T-helper 22 cell (primary cell): ENCODE results near the gene HDDC2.

Source experiments
- DNase-seq: peaks from one replicate; pipeline ENCODE4 v3.0.0-alpha.2; 2020; ENCODE audit warnings: low read depth

HDDC2 gene

DNA sequence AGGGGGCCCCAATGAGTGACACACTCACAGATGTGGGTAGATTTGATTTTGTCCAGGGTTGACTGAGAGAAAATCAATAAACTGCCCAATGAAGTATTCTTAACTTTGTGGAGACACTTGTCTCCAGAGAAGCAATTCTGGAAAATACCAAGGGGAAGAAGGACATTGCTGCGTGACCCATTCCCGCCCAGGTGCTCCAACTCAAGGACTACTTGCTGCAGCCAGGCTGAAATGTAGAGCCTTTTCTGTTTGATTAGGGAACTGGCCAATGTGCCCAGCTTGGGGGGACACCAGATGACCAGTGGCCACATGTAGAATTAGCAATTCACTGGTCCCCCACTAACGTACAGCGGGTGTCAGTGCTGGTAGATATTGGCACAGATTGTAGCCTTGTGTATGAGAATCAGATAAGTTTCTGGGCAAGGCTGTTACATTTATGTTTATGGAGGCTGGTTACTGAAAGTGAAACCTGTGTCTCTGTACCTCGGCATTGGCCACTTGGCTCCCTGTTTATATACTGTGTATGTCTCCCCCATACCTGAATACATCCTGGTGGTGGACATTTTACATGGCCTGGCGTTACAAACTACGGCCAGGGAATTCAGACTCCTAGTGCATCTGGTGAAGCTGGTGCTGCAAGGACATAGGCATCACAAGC, 32.3 kb downstream of the HDDC2 start:
- DNase-seq: no peak

DNA sequence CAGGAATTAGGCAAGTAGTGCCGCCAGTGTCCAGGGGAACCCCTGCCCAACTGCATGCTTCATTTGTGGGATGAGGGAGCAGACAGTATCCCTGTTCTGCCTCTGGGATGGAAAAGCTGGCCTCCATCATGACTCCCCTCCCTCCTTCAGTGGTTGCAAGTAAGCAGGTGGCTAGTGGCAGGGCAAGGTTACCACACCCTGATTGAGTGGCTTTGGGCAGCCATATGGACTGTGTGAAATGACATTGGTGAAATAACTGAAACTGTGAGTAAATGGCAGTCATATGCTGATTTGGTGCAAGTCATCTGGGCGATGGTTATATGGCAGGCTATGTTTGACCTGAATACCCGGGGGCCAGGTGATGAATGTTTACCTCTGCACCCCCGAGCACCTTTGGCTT, 33.0 kb downstream of the HDDC2 start:
- no peak for DNase-seq

DNA sequence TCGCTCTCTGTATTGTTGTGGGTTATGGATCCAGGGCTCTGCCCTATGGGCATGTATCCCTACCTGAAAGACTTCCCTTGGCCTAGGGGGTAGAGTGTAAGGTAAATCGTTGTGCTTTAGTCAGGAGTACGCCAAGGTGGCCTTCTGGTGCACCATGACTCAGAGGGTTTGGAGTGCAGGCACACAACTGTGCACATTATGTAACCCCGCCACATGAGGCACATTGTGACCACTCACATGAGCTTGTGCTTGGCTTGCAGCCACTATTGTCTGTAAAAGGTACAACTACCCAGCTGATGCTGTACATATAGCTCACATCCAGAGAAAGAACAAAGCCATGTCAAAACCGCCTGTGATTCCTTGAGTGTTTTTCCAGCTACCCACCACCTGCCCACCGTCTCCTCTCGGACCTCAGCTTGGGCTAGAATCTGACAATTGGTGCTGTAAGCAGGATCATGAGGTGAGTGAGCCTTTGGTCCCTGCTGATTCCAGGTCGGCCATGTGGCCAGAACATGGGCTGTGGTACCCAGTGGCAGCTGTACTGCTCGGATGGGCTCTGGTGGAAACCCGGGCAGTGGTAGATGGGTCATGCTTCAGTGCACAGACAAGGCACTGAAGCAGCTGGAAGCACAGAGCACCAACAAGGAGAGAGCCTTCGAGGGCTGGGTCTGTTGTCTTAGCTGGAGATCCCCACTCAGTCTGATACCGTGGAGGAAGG, 33.8 kb downstream of the HDDC2 start:
- no peak for DNase-seq

DNA sequence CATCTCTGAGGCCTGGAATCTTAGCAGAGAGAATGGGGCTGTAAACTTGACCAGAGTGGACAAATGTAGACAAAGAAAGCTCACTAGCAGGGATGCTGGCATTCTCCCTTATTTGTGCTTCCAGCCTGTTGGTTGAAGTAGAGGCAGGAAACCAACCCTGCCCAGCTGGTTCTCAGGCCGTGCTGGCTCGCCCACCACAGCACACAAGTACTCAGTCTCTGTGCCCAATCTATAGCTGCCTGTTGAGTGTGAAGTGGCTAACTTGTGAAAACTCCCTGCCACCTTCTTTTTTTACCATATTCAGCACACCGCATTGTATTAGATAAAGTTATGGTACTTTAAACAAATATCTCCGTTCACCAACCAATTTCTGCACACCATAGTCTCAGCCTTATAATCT, 37.3 kb downstream of the HDDC2 start:
- no peak for DNase-seq

DNA sequence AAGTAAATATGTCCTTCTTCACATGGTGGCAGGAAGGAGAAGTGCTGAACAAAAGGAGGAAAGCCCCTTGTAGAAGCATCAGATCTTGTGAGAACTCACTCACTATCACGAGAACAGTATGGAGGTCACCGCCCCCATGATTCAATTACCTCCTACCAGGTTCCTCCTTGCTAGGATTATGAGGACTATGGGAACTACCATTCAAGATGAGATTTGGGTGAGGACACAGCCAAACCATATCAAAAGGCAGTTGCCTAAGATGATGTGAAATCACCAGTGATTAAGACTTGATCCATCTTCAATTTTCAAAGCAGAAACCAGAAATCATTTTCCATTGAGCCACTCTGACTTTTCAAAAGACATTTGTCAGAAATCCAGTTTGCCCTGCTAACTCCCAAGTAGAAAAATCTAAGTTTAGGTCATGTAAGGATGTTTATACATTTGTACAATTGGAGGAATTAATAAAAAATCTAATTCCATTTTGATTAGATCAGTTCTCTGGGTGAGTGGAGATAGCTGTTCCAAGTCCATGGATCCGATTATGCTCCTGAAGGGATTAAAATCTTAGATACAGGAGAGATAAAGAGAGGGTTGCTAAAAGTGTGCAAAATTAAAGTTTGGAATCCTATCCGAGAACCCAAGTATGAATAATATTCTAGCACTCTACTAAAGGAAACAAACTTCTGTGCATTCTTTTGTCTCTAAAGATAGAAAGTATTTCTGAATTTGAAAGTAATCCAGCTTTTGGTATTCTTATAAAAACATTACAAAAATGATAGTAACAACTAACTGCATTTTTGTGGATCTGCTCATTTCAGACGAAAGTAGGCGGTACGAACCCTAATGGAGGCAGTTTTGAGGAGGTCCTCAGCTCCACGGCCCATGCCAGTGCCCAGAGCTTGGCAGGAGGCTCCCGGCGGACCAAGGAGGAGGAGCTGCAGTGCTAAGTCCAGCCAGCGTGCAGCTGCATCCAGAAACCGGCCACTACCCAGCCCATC, 39.5 kb downstream of the HDDC2 start:
- no peak for DNase-seq

DNA sequence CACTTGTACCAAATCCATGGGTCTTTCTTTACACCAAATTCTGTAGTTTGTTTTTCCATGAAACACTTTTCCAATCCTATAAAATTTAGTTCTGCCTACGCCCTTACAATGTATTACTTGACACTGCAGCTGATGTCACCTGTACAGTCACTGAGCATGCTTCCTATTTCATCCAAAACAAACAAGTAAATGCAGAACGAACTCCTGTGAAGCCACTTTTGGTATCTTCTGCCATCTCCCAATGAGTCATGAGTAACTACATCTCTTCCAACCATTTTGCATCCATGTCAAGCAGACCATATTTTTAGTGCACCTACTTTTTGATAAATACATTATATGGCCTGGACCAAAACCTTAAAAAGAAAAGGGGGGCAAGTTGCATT, 42.4 kb downstream of the HDDC2 start:
- DNase-seq: no peak

DNA sequence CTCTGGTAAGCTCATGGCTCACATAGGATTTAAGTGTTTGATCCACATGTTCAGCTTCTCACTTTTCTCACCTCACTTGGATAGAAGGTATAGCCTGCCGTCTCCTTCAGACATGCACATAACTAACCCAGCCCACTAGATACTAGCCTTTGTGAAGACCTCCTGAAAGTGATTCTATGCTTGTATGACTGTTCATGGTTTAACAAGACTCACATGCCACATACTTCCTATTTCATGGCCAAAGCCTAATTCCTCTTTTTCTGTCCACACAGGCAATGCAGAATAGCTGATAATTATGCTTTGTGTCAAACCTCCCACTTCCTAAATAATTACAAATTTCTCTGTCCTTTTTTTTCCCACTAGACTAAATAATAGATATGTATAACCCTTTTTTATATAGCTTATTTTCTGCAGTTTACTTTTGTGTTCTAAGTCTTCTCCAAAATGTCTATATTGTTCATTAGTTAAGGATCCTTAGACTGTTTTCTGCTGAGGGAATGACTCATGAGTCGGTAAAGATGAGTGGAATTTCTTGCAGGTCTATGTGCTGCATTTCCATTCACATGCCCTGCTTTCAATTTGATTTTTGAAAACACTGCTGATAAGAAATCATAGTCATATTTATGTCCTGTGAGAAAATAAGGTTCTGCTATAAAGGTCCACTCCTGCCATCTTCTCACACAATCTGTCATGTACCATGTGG, 43.0 kb downstream of the HDDC2 start:
- no peak for DNase-seq

DNA sequence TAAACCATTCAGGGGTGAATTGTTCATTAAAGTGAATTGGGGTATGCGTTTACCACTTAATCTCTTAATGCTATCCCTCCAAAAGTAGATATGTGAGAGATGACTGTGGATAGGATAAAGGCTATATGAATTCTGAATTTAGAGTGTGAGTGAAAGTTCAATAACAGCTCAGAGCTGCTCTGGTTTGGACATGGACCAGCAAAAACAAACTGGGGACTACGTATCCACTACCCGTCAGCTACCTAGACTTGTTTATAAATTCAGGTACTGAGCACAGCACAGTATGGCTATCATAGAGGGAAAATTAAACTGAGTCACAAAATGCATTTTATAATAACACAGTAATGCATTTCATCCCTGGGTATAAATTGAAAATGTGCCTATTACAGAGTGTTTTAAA, 44.4 kb downstream of the HDDC2 start:
- no peak for DNase-seq

DNA sequence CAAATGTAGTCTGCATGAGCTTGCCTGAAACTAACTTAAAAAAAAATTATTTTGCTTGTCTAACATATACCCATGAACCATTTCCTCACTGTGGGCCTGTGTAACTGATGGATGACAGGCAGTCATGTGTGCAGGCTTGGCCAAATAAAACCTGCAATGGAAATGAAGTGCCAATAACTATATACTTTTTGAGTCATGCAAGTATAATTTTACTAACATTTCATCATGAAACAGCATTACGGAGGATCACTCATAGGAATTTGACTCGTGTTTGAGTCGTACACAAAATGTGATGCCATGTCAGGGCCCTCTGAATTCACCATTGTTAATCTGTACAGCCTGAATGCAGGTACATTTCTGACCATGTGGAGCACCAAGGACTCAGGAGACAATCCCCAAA, 46.6 kb downstream of the HDDC2 start:
- DNase-seq: no peak

DNA sequence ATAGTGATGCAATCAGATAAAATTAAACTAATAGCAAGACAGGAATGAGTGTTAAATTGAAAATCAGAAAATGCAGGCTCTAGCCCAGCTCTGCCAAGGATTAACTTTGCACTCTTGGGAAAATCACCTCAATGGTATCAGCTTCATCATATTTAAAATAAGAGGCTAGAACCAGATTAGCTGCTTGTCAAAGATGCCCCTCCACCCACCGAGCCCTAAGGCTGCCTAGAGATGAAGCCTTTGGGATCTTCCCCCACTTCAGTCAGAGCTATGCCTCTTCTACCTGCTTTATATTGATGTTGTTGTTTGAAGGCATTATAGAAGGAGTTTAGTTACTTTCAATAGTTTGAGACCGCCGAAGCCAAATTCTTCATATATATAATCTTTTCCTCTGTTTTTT, 47.4 kb downstream of the HDDC2 start:
- no peak for DNase-seq

DNA sequence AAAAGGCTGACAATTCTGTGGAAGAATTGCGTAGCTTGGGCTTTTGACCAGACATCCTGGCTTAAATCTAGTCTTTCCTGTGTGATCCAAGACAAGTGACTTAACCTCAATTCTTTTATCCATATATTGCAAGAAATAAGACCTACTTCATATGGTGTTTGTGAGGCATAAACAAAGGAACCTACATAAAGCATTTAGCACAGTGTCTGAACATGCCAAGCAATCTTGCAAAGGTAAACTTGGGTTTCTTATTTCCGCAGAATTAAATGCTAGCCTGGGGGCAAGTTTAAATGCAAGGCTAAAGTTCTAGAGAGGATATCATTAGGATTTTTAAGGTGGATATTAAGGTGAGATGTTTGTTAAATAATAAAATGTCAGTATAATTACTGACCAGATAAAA, 47.9 kb downstream of the HDDC2 start:
- no peak for DNase-seq

DNA sequence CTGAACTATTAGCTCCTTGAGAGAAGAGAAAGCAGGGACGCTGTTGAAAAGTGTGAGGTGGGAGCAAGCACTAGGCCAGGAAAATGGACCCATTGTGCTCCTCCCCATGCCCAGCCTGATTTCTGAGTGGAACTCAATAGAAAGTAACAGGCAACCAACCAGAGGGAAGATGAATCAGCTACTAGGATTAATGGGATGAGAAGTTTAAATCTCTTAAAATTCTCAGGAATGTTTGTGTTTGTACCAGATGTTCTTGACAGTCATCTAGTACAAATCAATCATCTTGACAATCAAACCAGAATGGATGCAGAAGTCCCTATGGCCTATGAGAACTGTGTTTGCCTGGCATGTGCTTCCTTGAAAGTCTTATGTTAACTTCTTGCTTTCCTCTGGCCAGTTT, 48.9 kb downstream of the HDDC2 start:
- DNase-seq: no peak

DNA sequence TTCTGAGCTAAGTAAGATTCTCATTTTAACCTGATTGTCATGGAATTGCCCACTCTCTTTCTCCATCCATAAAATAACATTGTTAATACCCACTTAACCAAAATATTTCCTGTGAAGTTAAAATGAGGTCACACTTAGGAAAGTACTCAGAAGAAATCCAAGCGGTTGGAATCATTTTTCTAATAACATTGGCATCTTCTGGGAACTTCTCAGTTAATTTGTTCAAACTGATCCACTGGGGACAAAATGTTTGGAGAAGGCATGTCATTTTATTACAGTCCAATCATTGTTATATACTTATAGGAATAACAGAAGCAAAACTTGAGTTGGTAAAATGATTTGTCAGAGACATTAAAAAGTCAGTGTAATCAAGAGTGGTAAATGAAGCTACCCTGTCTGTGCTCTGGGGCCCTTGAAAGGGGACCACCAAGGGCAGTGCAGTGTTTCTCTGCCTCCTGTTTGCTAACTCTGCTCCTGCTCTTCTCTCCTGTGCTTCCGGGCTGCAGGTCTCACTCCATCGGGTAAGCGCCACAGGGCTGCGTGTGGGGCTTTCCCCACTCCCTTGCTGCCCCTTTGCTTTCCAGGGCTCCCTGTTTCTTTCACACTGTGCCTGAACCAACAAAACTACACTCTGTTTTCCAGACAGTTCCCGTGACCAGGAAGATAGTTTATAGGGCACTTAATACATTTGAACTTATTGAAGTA, 50.1 kb downstream of the HDDC2 start:
- DNase-seq: no peak

DNA sequence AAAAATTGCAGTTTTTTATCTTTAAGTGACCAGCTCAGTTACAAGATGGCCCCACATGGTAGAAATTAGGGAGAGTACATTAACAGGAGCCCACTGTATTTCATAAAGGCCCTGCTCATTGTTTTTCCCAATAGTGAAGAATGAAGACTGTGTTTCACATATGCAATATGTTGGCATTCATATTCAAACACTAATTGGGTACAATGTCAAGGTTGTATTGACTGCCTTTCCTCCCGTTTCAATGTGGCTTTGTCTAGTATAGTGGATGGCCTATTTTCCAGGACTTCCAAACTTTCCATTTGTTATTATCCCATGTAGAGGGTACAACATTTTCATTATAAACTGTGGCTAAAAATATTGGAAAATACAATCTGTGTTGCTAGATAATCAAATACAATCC, 51.3 kb downstream of the HDDC2 start:
- no peak for DNase-seq

DNA sequence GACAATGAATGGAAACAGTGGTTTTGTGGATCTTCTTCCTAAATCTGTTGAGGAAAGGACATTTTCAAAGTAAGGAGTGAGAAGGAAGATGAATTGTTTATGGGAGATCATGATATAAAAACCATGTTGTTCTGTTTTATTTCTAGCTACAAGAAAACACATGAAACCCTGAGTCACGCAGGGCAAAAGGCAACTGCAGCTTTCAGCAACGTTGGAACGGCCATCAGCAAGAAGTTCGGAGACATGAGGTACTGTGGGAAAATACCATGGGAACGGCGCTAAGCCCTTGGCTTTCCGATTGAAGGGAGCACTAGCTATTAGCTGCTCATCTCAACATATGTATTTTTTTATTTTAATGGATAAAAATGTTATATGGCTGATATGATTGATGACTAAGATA, 53.6 kb downstream of the HDDC2 start:
- no peak for DNase-seq

DNA sequence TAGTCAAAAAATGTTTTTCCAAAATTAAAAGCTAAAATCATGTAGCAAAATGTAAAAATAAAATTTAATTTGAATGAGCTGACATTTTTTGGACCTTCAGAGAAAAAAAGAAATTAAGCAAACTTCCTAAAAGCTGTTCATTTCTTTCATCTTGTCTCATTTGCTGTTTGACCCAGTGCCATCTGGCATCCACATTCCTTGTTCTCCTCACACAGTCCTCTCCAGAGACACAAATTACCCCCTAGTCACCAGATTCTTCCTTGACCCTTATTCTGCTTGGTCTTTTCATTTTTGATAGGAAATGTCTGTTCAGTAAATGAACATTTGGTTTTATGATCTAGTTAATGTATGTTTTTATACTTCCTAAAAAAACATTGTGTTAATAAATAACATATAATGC, 55.2 kb downstream of the HDDC2 start:
- DNase-seq: no peak

DNA sequence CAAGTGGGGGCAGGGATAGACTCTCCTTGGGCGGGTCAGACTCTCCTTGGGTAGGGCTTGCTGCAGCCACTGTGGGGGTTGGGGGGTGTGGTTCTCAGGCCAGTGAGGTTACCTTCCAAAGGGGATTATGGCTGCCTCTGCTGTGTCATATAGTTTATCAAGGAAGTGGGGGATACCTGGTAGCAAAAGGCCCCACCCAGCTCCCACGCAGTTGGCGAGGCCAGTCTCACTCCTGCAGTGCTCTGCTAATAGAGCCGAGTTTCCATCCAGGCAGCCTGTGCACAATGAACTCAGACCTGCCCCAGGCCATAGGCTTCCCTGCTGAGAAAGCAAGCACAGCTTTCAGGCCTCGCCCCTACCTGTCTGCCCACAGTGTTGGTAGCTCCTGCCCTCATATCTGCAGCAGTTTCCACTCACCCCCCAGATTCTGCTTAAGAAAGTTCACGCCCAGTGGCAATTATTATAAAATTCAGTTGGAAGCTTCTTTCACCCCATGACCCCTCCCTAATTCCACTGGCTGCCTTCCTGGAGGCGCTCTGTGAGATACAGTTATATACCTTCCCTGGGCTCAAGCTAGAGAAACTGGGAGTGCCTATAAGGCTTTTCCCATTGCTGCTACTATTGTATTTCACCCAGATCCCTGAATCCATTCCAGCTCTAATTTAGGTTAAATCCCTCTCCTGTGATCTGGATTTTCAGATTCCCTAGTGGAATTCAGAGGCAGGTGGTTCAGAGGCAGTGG, 56.1 kb downstream of the HDDC2 start:
- no peak for DNase-seq

DNA sequence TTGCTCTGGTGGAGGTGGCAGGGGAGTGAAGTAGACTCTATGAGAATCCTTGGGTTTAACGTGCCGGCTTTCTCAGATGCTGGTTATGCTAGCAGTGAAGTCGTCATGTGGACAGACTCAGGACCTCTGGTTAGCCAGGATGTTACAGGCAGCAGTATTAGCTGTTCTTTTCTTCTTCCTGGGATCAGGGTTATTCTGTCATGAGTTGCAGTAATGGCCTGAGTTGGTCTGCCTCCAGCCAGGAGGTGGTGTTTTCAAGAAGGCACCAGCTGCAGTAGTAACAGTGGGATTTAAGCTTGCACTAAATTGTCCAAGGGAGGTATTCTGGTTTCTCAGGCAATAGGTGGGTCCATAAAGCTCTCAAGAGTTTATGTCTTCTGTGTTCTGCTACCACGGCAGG, 56.7 kb downstream of the HDDC2 start:
- DNase-seq: no peak

DNA sequence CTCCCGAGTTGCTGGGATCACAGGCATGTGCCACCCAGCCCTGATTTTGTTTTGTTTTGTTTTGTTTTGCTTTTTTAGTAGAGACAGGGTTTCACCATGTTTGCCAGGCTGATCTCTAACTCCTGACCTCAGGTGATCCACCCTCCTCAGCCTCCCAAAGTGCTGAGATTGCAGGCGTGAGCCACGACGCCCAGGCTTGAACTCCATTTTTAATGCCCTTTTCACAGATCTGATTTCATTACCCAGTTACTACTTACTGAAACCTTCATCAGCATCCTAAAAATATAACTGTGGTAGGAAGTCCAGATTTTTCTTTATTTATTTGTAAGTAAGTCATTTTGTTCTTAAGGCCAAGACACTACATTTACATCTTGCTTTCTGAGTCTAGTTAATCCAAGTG, 64.0 kb downstream of the HDDC2 start:
- no peak for DNase-seq

DNA sequence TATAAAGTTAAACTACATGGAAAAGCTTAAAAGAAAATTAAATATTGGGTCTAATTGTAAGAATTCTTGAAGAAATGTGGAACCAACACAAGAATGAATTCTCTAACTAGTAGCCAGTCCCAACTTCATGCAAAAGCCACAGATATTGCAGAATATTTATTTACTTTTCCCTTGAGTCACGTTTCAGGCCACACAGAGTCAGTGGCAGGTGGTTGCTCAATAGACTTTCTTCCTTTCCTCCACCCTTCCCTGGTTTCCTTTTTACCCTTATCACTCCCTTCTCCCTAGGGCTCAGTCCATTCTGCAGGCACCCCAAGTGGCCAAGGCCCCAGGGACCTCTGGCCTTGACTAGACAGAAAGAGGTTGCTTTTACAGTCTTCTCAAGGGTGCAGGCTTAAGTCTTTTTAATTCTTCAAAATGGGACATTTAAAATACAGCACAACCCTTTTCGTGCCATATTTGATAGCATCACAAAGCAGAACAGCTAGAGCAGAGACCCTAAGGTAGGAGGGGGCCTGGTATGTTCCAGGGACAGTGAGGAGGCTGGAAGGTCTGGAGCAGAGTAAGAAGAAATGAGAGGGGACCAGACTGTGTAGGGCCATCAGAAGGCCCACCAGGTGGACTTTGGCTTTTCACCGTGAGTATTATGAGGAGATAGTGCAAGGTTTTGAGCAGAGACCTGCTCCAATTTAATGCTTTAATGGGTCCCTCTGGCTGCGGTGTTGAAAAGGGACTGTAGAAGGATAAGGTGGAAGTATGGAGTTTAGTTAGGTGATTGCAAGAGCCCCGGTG, 65.0 kb downstream of the HDDC2 start:
- no peak for DNase-seq
